ENCODE results near the gene HMCN1.
"Not testable (repeated sequence)": the region's sequence is repeated elsewhere in the genome, so short reads cannot be mapped to it uniquely, and the experiment has no call there.

The HMCN1 gene

DNA sequence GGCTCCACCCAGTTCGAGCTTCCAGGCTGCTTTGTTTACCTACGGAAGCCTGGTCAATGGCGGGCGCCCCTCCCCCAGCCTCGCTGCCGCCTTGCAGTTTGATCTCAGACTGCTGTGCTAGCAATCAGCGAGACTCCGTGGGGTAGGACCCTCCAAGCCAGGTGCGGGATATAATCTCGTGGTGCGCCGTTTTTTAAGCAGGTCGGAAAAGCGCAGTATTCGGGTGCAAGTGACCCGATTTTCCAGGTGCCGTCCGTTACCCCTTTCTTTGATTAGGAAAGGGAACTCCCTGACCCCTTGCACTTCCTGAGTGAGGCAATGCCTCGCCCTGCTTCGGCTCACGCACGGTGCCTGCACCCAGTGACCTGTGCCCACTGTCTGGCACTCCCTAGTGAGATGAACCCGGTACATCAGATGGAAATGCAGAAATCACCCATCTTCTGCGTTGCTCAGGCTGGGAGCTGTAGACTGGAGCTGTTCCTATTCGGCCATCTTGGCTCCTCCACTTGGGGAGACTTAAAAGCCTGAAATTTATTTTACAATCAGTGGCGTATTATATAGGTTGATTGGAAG, 158.7 kb downstream of the HMCN1 start:
- H4K91ac ChIP-seq (ENCODE audit: low read depth, low read length); H3K27ac ChIP-seq (ENCODE audit: low read depth, low read length); H3K4me3 ChIP-seq (ENCODE audit: low read depth, low read length); H2BK120ac ChIP-seq (ENCODE audit: insufficient read depth, low read length, poor library complexity); H2AK5ac ChIP-seq (ENCODE audit: low read length); H4K12ac ChIP-seq (ENCODE audit: low read depth, low read length); H3K9me3 ChIP-seq (ENCODE audit: insufficient read depth, low read depth, low read length); H3K4me1 ChIP-seq (ENCODE audit: control insufficient read depth in 1 of 2, insufficient read depth in 2 of 2, low read length in 2 of 2); H3K4me2 ChIP-seq (ENCODE audit: low read length); DNase-seq; H3K4ac ChIP-seq (ENCODE audit: low read depth, low read length); H3K14ac ChIP-seq (ENCODE audit: low read length); H2AFZ ChIP-seq (ENCODE audit: insufficient read depth, low read length, poor library complexity); H2BK5ac ChIP-seq (ENCODE audit: low read depth, low read length, poor library complexity); H2BK12ac ChIP-seq (ENCODE audit: low read length); H3K27me3 ChIP-seq (ENCODE audit: insufficient read depth, low read length); H3K9ac ChIP-seq (ENCODE audit: low read length); H4K8ac ChIP-seq (ENCODE audit: low read depth, low read length); H3K18ac ChIP-seq (ENCODE audit: low read length); H3K36me3 ChIP-seq (ENCODE audit: control insufficient read depth in 1 of 2, insufficient read depth in 2 of 2, low read length in 2 of 2); H3K79me2 ChIP-seq (ENCODE audit: control insufficient read depth, insufficient read depth, low read length, poor library complexity); H3K79me1 ChIP-seq (ENCODE audit: low read length); H3K23ac ChIP-seq (ENCODE audit: low read length): not testable (repeated sequence)
- WGBS (ENCODE audit: extremely low coverage, insufficient coverage, insufficient read length): no CpG with 5 or more reads among the region's 26 CpGs

GRCh38 chr1:185894791-185895190, 160.6 kb downstream of the HMCN1 start:
- H2BK120ac ChIP-seq (ENCODE audit: insufficient read depth, low read length, poor library complexity): no peak overlapping the region
- no peaks in the 10 kb centered on the region for H3K79me2 ChIP-seq (ENCODE audit: control insufficient read depth, insufficient read depth, low read length, poor library complexity)
- no peaks in the 10 kb centered on the region for H3K36me3 ChIP-seq (ENCODE audit: control insufficient read depth in 1 of 2, insufficient read depth in 2 of 2, low read length in 2 of 2)
- DNase-seq: no peak
- H2AK5ac ChIP-seq (ENCODE audit: low read length): no peak overlapping the region
- H2AFZ ChIP-seq (ENCODE audit: insufficient read depth, low read length, poor library complexity): no peak overlapping the region
- no peak overlapping the region for H3K9ac ChIP-seq (ENCODE audit: low read length)
- H4K91ac ChIP-seq (ENCODE audit: low read depth, low read length): no peak overlapping the region
- no peak overlapping the region for H2BK5ac ChIP-seq (ENCODE audit: low read depth, low read length, poor library complexity)
- no peak overlapping the region for H3K4ac ChIP-seq (ENCODE audit: low read depth, low read length)
- no peaks in the 10 kb centered on the region for H3K9me3 ChIP-seq (ENCODE audit: insufficient read depth, low read depth, low read length)
- no peaks in the 10 kb centered on the region for H3K79me1 ChIP-seq (ENCODE audit: low read length)
- no peak overlapping the region for H3K18ac ChIP-seq (ENCODE audit: low read length)
- no peak overlapping the region for H3K23ac ChIP-seq (ENCODE audit: low read length)
- no peaks in the 10 kb centered on the region for H3K27me3 ChIP-seq (ENCODE audit: insufficient read depth, low read length)
- no peak overlapping the region for H3K4me3 ChIP-seq (ENCODE audit: low read depth, low read length)
- no peak overlapping the region for H4K8ac ChIP-seq (ENCODE audit: low read depth, low read length)
- no peaks in the 10 kb centered on the region for H3K4me1 ChIP-seq (ENCODE audit: control insufficient read depth in 1 of 2, insufficient read depth in 2 of 2, low read length in 2 of 2)
- H3K27ac ChIP-seq (ENCODE audit: low read depth, low read length): no peak overlapping the region
- no peak overlapping the region for H3K14ac ChIP-seq (ENCODE audit: low read length)
- no peak overlapping the region for H2BK12ac ChIP-seq (ENCODE audit: low read length)
- no CpG with 5 or more reads among the region's 3 CpGs for WGBS (ENCODE audit: extremely low coverage, insufficient coverage, insufficient read length)
- H4K12ac ChIP-seq (ENCODE audit: low read depth, low read length): no peak overlapping the region
- H3K4me2 ChIP-seq (ENCODE audit: low read length): no peak overlapping the region

DNA sequence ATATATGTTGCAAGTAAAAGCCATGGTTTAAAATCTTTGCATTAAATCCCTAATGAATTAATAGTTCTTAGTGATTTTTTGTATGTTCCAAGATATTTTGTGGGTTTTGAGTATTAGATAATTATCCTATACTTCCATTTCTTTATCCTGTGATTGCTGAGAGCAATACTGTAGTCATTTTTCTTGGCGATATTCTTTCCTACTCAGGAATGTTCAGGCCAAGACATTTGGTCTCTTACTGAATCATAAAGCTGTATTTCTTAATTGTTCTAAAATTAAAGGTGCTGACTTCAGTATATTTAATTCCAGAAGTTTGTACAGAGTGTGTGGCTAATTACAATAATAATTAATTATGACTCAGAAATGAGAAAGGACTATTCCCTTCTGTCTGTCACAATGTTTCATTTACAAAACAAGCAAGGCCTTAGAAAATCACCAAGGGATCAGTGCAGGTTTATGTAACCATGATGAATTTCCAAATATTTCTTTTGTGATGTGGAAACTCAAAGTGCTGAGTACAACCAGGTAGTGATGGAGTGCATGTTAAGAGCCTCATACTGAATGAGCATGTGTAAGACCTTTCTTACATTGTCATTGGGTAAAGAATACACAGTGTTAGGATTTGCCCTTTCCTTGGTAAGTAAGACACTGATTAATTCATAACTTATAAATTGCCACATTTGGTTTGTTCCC, 161.2 kb downstream of the HMCN1 start:
- H2BK120ac ChIP-seq (ENCODE audit: insufficient read depth, low read length, poor library complexity): no peak overlapping the region
- H3K27ac ChIP-seq (ENCODE audit: low read depth, low read length): no peak overlapping the region
- no peak overlapping the region for H3K14ac ChIP-seq (ENCODE audit: low read length)
- no peak overlapping the region for H3K18ac ChIP-seq (ENCODE audit: low read length)
- no peak overlapping the region for H3K4me2 ChIP-seq (ENCODE audit: low read length)
- no CpG with 5 or more reads among the region's 1 CpG for WGBS (ENCODE audit: extremely low coverage, insufficient coverage, insufficient read length)
- no peaks in the 10 kb centered on the region for H3K9me3 ChIP-seq (ENCODE audit: insufficient read depth, low read depth, low read length)
- no peak overlapping the region for H3K9ac ChIP-seq (ENCODE audit: low read length)
- H4K12ac ChIP-seq (ENCODE audit: low read depth, low read length): no peak overlapping the region
- H4K8ac ChIP-seq (ENCODE audit: low read depth, low read length): no peak overlapping the region
- H3K27me3 ChIP-seq (ENCODE audit: insufficient read depth, low read length): no peaks in the 10 kb centered on the region
- H3K4ac ChIP-seq (ENCODE audit: low read depth, low read length): no peak overlapping the region
- H2AFZ ChIP-seq (ENCODE audit: insufficient read depth, low read length, poor library complexity): no peak overlapping the region
- DNase-seq: no peak
- H3K79me1 ChIP-seq (ENCODE audit: low read length): no peaks in the 10 kb centered on the region
- H3K4me3 ChIP-seq (ENCODE audit: low read depth, low read length): no peak overlapping the region
- no peaks in the 10 kb centered on the region for H3K36me3 ChIP-seq (ENCODE audit: control insufficient read depth in 1 of 2, insufficient read depth in 2 of 2, low read length in 2 of 2)
- H3K23ac ChIP-seq (ENCODE audit: low read length): no peak overlapping the region
- no peaks in the 10 kb centered on the region for H3K79me2 ChIP-seq (ENCODE audit: control insufficient read depth, insufficient read depth, low read length, poor library complexity)
- H2AK5ac ChIP-seq (ENCODE audit: low read length): no peak overlapping the region
- no peak overlapping the region for H4K91ac ChIP-seq (ENCODE audit: low read depth, low read length)
- no peak overlapping the region for H2BK12ac ChIP-seq (ENCODE audit: low read length)
- no peak overlapping the region for H2BK5ac ChIP-seq (ENCODE audit: low read depth, low read length, poor library complexity)
- H3K4me1 ChIP-seq (ENCODE audit: control insufficient read depth in 1 of 2, insufficient read depth in 2 of 2, low read length in 2 of 2): no peaks in the 10 kb centered on the region

GRCh38 chr1:185896863-185897262, 162.7 kb downstream of the HMCN1 start:
- Histone ChIP-seq H3K23ac (ENCODE audit: low read length) (no peak overlapping the region), H3K4me1 (ENCODE audit: control insufficient read depth in 1 of 2, insufficient read depth in 2 of 2, low read length in 2 of 2) (no peaks in the 10 kb centered on the region), H3K27ac (ENCODE audit: low read depth, low read length) (no peak overlapping the region), H3K27me3 (ENCODE audit: insufficient read depth, low read length) (no peaks in the 10 kb centered on the region), H4K12ac (ENCODE audit: low read depth, low read length) (no peak overlapping the region), H3K79me1 (ENCODE audit: low read length) (no peaks in the 10 kb centered on the region), H3K4ac (ENCODE audit: low read depth, low read length) (no peak overlapping the region), H3K18ac (ENCODE audit: low read length) (no peak overlapping the region), H4K8ac (ENCODE audit: low read depth, low read length) (no peak overlapping the region), H3K36me3 (ENCODE audit: control insufficient read depth in 1 of 2, insufficient read depth in 2 of 2, low read length in 2 of 2) (no peaks in the 10 kb centered on the region), H4K91ac (ENCODE audit: low read depth, low read length) (no peak overlapping the region), H2BK120ac (ENCODE audit: insufficient read depth, low read length, poor library complexity) (no peak overlapping the region), H3K9ac (ENCODE audit: low read length) (no peak overlapping the region), H2BK5ac (ENCODE audit: low read depth, low read length, poor library complexity) (no peak overlapping the region), H3K4me2 (ENCODE audit: low read length) (no peak overlapping the region), H3K9me3 (ENCODE audit: insufficient read depth, low read depth, low read length) (no peaks in the 10 kb centered on the region), H2AFZ (ENCODE audit: insufficient read depth, low read length, poor library complexity) (no peak overlapping the region), H2AK5ac (ENCODE audit: low read length) (no peak overlapping the region), H2BK12ac (ENCODE audit: low read length) (no peak overlapping the region), H3K79me2 (ENCODE audit: control insufficient read depth, insufficient read depth, low read length, poor library complexity) (no peaks in the 10 kb centered on the region), H3K4me3 (ENCODE audit: low read depth, low read length) (no peak overlapping the region), H3K14ac (ENCODE audit: low read length) (no peak overlapping the region)
- DNase-seq: no peak

Measured in trophoblast cell (in vitro differentiated cells and primary cell).